22Rv1 (cell line): Measurements from ENCODE around the gene DHRS3.

Source experiments
- ZFX ChIP-seq: fragments of 450-650 bp; IDR thresholded peaks from 2 replicates; pipeline ENCODE4 v1.6.1; 2017; ENCODE audit warnings: antibody characterized with exemption, borderline replicate concordance
- TF ChIP-seq, protein P1 (sequence below): fragments of 450-650 bp; IDR thresholded peaks from 2 replicates; pipeline ENCODE4 v1.5.1; 2017; ENCODE audit warnings: mild to moderate bottlenecking

DNA sequence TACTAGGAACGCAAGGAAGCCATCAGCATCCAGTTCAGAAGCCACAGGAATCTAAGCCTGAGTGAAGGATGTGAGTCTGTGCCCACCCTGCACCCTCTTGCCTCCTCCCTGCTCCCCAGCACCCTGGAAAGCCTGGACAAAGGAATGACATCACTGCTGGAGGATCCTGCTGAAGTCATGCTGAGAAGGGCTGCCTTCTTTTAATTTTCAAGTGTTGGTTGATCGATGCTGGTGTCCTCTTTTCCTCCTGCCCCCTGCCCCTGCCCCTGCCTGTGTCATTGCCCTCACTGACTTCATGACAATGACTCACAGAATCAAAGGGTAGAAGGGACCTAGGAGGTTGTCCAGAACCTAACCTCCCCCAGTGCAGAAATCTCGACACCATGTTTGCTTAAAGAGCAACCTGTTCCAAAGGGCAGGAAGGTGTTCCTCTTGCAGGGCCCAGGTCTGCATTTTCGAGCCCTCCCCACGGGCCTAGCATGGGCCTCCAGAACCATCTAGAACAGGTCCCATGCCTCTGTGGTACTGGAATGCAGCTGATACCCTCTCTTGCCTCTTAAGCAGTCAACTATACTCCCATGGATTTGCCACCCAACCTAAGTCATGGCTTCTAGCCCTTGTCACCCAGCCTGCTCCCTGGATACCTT lies 9.6 kb downstream of the DHRS3 start:
- TF ChIP-seq, protein P1, sequence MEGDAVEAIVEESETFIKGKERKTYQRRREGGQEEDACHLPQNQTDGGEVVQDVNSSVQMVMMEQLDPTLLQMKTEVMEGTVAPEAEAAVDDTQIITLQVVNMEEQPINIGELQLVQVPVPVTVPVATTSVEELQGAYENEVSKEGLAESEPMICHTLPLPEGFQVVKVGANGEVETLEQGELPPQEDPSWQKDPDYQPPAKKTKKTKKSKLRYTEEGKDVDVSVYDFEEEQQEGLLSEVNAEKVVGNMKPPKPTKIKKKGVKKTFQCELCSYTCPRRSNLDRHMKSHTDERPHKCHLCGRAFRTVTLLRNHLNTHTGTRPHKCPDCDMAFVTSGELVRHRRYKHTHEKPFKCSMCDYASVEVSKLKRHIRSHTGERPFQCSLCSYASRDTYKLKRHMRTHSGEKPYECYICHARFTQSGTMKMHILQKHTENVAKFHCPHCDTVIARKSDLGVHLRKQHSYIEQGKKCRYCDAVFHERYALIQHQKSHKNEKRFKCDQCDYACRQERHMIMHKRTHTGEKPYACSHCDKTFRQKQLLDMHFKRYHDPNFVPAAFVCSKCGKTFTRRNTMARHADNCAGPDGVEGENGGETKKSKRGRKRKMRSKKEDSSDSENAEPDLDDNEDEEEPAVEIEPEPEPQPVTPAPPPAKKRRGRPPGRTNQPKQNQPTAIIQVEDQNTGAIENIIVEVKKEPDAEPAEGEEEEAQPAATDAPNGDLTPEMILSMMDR: no peak
- no peak for TF ChIP-seq ZFX
